HEK293T (cell line): Measurements from ENCODE around the gene TTC33.

Experiments used
- CTCF ChIA-PET: fragments of 350-600 bp; formaldehyde crosslinking; extraction: SDS; loops from one replicate; lab custom pipeline; 2021; ENCODE audit warnings: antibody characterized with exemption, inconsistent platforms; lab: Yijun Ruan, JAX
- POLR2A ChIA-PET: fragments of 350-600 bp; formaldehyde crosslinking; extraction: SDS; loops from one replicate; lab custom pipeline; 2020; ENCODE audit warnings: antibody characterized with exemption, inconsistent platforms; lab: Yijun Ruan, JAX
- DNase-seq: peaks from one replicate; pipeline ENCODE4 v3.0.0; 2012; ENCODE audit warnings: mixed read lengths; ENCODE audit errors: extremely low spot score
- ARNT ChIP-seq: fragments of 450-650 bp; IDR thresholded peaks from 2 replicates; pipeline ENCODE4 v1.6.1; 2017; ENCODE audit warnings: mild to moderate bottlenecking
- BHLHE40 ChIP-seq: fragments of 450-650 bp; IDR thresholded peaks from 2 replicates; pipeline ENCODE4 v1.6.1; 2016; ENCODE audit warnings: mild to moderate bottlenecking, moderate library complexity, borderline replicate concordance
- CTBP1 ChIP-seq: fragments of 450-650 bp; IDR thresholded peaks from 2 replicates; pipeline ENCODE4 v1.6.1; 2016; ENCODE audit warnings: borderline replicate concordance
- ELF4 ChIP-seq: fragments of 450-650 bp; IDR thresholded peaks from 2 replicates; pipeline ENCODE4 v1.6.1; 2017; ENCODE audit warnings: antibody characterized with exemption
- FOXA1 ChIP-seq: fragments of 450-650 bp; IDR thresholded peaks from 2 replicates; pipeline ENCODE4 v1.6.1; 2016; ENCODE audit warnings: mild to moderate bottlenecking
- FOXK2 ChIP-seq: fragments of 450-650 bp; IDR thresholded peaks from 2 replicates; pipeline ENCODE4 v1.6.1; 2016; ENCODE audit warnings: mild to moderate bottlenecking
- FOXM1 ChIP-seq: fragments of 450-650 bp; IDR thresholded peaks from 2 replicates; pipeline ENCODE4 v1.6.1; 2017; ENCODE audit warnings: mild to moderate bottlenecking, borderline replicate concordance
- HDGF ChIP-seq: fragments of 450-650 bp; IDR thresholded peaks from 2 replicates; pipeline ENCODE4 v1.6.1; 2017; ENCODE audit warnings: antibody characterized with exemption, borderline replicate concordance
- L3MBTL2 ChIP-seq: fragments of 450-650 bp; conservative IDR thresholded peaks from 2 replicates; pipeline ENCODE4 v1.6.1; 2016; ENCODE audit warnings: mild to moderate bottlenecking
- LEF1 ChIP-seq: fragments of 450-650 bp; IDR thresholded peaks from 2 replicates; pipeline ENCODE4 v1.6.1; 2017; ENCODE audit warnings: mild to moderate bottlenecking, borderline replicate concordance
- NFRKB ChIP-seq: fragments of 450-650 bp; IDR thresholded peaks from 2 replicates; pipeline ENCODE4 v1.6.1; 2016; ENCODE audit warnings: mild to moderate bottlenecking, moderate library complexity
- SP1 ChIP-seq: fragments of 450-650 bp; IDR thresholded peaks from 2 replicates; pipeline ENCODE4 v1.6.1; 2017
- SUZ12 ChIP-seq: fragments of 450-650 bp; IDR thresholded peaks from 2 replicates; pipeline ENCODE4 v1.6.1; 2016; ENCODE audit warnings: mild to moderate bottlenecking
- TARDBP ChIP-seq: fragments of 450-650 bp; IDR thresholded peaks from 2 replicates; pipeline ENCODE4 v1.6.1; 2016
- ZNF384 ChIP-seq: fragments of 450-650 bp; IDR thresholded peaks from 2 replicates; pipeline ENCODE4 v1.6.1; 2016
- TF ChIP-seq, protein P1 (sequence below): fragments of 450-650 bp; IDR thresholded peaks from 2 replicates; pipeline ENCODE4 v1.6.1; 2016

The TTC33 gene

DNA sequence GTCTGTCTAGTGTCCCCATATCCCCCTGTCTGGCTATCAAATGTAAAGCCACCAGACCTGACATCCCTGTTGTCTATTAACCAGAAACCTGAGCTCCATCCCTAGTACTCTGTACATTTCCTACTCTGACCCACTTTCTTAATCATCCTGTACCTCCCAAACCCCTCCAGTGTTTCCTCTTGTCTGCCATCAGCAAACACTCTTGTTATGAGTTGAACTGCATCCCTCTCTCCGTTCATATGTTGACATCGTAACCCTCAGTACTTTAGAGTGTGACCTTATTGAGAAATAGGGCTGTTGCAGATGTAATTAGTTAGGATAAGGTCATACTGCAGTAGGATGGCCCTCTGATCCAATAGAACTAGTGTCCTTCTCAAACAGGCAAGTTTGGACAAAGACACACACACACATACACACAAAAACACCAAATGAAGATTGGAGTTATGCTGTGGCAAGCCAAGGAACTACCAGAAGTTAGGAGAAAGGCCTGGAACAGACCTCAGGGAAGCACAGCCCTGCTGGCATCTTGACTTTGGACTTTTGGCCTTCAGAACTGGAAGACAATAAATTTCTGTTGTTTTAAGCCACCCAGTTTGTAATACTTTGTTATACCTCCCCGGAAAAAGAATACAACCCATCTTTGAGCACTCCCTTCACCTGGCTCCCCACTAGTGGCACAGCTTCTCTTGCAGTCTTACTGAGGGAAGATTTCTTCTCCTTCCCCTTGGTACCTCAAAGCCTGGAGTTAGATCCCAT is 256.1 kb downstream of the TTC33 start:
- ChIA-PET POLR2A (no interaction called here), CTCF (no interaction called here)
- TF ChIP-seq CTBP1 (no peak), FOXA1 (no peak), L3MBTL2 (no peak)
- no peak for DNase-seq

DNA sequence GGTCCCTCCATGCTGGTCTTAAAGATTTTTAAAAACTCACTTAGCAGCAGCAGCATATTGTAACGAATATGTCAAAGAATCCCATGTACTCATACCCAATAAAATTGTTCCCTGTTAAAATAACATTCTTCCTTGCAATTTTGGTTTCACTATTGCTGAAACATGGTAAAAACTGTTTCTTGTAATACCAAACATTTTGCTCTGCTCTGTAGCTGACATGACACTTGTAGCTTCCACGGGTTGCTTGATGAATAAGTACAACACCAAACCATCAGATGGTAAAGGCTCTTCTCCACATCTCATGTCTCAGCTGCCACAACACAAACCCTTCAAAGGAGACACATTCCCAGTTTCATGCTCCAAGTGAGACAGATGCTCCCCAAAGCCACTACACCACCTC is 256.8 kb downstream of the TTC33 start:
- DNase-seq = no peak
- TF ChIP-seq SUZ12 = no peak
- TF ChIP-seq BHLHE40 = no peak
- no peak for TF ChIP-seq ELF4
- TF ChIP-seq ZNF384 = no peak
- TF ChIP-seq SP1 = no peak
- TF ChIP-seq, protein P1, sequence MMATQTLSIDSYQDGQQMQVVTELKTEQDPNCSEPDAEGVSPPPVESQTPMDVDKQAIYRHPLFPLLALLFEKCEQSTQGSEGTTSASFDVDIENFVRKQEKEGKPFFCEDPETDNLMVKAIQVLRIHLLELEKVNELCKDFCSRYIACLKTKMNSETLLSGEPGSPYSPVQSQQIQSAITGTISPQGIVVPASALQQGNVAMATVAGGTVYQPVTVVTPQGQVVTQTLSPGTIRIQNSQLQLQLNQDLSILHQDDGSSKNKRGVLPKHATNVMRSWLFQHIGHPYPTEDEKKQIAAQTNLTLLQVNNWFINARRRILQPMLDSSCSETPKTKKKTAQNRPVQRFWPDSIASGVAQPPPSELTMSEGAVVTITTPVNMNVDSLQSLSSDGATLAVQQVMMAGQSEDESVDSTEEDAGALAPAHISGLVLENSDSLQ = no peak
- no peak for TF ChIP-seq CTBP1
- no peak for TF ChIP-seq HDGF
- TF ChIP-seq FOXA1 = no peak
- no peak for TF ChIP-seq ARNT
- POLR2A ChIA-PET = no interaction called here
- CTCF ChIA-PET = no interaction called here

DNA sequence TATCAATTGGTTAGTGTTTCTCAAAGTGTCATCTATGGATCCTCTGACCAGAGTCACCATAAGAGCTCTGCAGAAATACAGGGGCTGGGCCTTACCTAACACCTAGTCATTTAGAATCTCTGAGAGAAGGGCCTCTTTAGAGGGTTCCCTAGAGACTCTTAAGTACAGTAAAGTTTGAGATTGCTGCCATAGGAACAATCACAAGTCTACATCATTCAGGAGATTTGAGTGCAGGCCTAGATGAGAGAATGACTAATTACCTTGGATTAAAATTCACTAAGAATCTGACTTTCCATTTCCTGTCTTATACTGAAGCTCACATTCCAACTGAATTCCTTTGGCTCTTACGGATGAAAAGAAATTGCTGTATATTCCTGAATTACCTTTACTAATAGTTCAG is 258.2 kb downstream of the TTC33 start:
- TF ChIP-seq BHLHE40 (no peak), FOXK2 (no peak), L3MBTL2 (no peak), SP1 (no peak), HDGF (no peak), ELF4 (no peak), SUZ12 (no peak), NFRKB (no peak), FOXM1 (no peak), ARNT (no peak), CTBP1 (no peak), LEF1 (no peak), TARDBP (no peak), FOXA1 (no peak), ZNF384 (no peak)
- TF ChIP-seq, protein P1 = no peak
- POLR2A ChIA-PET = no interaction called here
- CTCF ChIA-PET = no interaction called here
- no peak for DNase-seq

DNA sequence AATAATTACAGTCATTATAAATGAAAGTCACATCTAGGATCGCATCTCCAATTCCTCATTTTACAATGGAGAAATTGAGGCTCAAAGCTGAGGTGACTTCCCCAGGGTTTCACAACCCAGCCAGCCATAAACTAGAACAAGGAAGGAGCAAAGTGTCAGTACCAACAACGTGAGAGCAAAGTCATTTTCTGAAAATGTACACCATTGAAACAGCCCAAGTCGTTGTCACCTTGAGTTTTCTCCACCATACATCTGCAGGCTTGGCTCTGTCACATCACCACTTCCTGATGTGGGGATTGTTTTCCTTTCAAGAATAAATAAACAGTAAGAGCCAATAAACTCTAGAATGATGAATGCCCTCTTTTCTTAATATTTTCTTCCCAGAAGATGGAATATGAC is 260.5 kb downstream of the TTC33 start:
- ChIA-PET POLR2A (interaction anchor here (0.6 kb wide), 1 partner anchor 910 kb away, joined by 3 read pairs; no protein-coding TSS in a partner anchor), CTCF (no interaction called here)
- DNase-seq = no peak
- TF ChIP-seq L3MBTL2 = no peak
- TF ChIP-seq, protein P1 = no peak
- no peak for TF ChIP-seq ELF4
- no peak for TF ChIP-seq ARNT
- no peak for TF ChIP-seq HDGF
- TF ChIP-seq SUZ12 = no peak
- TF ChIP-seq FOXA1 = no peak
- TF ChIP-seq SP1 = no peak
- no peak for TF ChIP-seq FOXM1
- no peak for TF ChIP-seq BHLHE40
- TF ChIP-seq ZNF384 = no peak
- TF ChIP-seq LEF1 = no peak
- no peak for TF ChIP-seq FOXK2
- no peak for TF ChIP-seq NFRKB
- TF ChIP-seq TARDBP = no peak
- TF ChIP-seq CTBP1 = no peak

DNA sequence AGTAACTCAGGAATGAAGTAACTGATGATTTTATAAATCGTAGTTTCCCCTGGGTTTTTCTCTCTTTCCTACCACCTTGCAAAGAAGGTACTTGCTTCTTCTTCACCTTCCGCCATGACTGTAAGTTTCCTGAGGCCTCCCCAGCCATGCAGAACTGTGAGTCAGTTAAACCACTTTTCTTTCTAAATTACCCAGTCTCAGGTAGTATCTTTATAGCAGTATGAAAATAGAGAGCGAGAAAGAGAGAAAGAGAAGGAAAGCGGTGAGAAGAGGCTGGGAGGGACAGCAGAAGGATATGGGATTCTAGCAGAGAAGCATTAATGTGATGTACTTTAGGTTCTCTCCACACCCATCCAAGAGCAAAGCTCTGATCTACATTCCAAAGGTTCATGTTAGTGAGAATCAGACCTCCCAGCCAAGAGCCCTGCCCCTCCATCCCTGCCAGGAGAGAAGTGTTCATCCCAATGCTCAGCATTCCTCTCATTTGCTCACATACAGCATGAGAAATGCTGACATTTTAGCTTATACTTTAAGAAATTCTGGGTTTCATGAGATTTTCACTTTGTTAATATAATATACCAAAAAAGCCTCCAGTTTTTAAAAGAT is 261.0 kb downstream of the TTC33 start:
- ChIA-PET POLR2A (interaction anchor here (0.6 kb wide), 1 partner anchor 909 kb away, joined by 3 read pairs; no protein-coding TSS in a partner anchor), CTCF (no interaction called here)
- no peak for DNase-seq
- TF ChIP-seq BHLHE40 (no peak), TARDBP (no peak), FOXM1 (no peak)

DNA sequence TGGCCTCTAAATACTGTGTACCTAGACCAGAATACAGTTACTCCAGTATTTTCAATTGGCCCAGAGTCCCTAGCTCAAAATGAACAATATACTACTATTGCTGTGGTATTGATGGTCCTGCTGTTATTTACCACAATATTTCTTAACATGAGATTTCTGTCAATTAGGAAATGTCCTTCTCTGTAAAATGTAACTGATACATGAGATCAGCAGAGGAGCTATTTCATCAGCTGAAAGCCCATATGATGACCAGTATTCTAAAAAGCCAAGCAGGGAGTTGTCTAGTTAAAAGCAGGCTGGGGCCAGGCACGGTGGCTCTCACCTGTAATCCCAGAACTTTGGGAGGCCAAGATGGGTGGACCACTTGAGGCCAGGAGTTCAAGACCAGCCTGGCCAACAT is 263.7 kb downstream of the TTC33 start:
- TF ChIP-seq FOXK2 (no peak), FOXA1 (no peak), BHLHE40 (no peak), L3MBTL2 (no peak), ELF4 (no peak), TARDBP (no peak), LEF1 (no peak), NFRKB (no peak), SUZ12 (no peak), SP1 (no peak), HDGF (no peak), CTBP1 (no peak), ZNF384 (no peak), ARNT (no peak)
- TF ChIP-seq, protein P1 = no peak
- no peak for DNase-seq
- ChIA-PET CTCF (no interaction called here), POLR2A (no interaction called here)
